ENCODE results near the gene SCART1.

- TF ChIP-seq POLR2A (IDR thresholded peaks at IDR 0.05): no peak
- no peak for TF ChIP-seq EP300 (IDR thresholded peaks at IDR 0.05)
These were observed 20.3 kb downstream of the SCART1 start for GRCh38 chr10:133474027-133474426.
